NCI-H1694 (cell line): ENCODE data around the gene METTL26.

Source experiments
- DNase-seq: peaks from one replicate; lab custom pipeline; 2025; lab: John Stamatoyannopoulos, UW

Gene METTL26

DNA sequence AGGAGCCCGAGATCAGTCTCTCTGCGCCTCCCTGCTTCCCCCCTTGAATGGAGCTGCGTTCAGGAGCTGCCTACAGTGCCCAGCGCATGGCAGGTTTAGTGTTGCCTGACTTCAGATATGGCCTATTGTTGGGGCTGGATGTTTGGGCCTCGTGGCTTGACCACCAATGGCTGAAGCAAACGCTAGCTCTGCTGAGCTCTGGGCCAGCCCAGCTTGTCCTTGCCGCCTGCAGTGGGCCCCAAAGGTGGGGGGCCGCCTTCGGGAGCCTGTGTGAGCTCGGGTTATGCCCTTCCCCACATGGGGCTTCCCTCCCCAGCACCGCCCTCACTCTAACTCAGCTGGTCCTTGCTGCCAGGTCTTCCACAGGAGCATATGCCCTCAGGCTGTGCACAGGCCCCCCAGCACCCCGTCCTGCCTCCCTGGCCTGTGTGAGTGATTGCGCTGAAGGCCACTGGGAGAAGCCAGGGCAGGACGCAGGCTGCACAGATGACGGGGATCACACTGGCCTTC, 2.0 kb upstream of the METTL26 start:
- no peak for DNase-seq

DNA sequence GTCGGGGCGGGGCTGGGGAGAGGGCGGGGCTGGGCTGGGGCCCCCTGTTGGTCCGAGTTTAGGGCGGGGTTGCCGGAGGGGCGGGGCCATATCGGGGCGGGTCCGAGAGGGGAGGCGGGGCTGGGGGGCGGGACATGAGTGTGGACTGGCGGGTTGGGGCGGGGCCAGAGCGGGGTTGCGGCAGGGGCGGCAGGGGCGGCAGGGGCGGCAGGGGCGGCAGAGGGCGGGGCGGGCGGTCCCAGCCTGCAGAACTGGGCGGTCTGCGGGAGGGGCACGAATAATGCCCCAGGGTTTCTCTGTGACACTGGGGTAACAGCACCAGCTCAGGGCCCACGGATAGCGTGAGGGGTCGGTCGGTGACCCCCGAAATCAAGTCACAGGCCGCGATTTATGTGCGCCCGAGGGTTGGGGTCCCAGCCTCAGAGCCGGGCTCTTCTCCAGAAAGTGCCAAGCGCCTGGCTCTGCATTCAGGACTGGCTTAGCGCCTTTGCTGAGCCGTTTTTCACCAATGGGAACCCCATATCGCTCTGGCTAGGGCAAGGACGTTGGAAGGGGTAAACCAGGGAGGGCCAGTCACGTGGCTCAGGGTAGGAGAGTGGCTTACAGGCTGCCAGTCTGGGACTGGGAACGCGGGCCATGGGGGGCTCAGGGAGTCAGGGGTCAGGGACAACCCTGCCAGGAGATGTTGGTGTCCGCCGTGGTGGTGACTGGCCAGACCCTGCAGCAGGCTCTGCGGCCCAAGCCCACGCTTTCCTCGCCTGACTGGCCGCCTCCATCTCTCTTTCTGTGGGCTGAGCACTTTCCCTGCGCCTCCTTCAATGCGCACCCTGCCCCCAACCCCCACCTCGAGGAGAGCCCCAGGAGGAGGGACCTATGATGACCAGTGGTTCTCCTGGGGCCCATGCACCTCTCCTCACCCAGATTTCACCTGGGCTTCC, 1.2 kb upstream of the METTL26 start:
- DNase-seq, result no peak

DNA sequence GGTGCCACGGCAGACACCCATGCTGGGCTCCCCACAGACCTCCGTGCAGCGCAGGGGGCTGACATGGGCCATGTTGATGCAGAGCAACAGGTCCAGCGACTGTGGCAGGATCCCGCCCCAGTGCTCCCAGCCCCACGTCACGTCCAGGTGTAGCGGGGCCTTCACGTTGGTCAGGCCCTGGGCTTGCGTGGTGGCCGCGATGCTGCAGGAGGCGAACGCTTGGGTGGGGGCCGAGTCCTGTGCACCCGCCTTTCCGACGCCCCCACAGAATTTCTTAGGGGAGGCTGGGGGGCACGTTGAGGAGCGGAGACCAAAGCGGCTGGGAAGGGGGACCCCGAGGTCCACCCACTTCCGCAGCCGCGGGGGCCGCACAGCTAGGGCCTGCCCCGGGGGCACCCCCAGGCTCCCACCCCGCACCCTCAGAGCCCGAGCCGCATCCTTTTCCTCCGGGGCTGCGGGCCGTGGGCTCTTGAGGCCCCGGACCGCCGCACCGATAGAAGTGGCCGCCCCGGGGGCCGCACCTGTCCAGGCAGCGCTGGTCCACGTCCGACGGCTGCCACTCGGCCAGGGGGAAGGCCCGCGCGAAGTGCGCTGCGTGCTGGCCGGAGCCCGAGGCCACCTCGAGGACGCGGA, 416 bp downstream of the METTL26 start:
- DNase-seq, result no peak

DNA sequence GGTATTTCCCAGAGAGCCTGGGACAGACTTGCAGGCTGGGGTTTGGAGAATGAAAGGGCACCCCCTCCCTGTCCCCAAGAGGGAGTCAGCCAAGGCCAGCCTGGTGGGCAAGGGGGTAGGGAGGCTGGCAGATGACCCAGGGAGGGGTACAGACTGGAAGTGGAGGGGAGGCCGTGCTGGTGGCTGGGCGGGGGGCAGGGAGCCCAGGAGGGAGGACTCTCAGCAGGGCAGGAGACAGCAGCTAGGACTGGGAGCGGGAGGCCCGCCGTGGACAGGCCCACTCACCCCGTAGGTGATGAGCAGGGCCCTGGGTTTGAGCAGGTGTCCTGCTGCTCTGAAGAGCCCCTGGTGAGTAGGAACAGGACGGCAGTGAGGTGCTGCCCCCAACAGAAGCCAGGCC, 1.1 kb downstream of the METTL26 start:
- DNase-seq, result no peak

DNA sequence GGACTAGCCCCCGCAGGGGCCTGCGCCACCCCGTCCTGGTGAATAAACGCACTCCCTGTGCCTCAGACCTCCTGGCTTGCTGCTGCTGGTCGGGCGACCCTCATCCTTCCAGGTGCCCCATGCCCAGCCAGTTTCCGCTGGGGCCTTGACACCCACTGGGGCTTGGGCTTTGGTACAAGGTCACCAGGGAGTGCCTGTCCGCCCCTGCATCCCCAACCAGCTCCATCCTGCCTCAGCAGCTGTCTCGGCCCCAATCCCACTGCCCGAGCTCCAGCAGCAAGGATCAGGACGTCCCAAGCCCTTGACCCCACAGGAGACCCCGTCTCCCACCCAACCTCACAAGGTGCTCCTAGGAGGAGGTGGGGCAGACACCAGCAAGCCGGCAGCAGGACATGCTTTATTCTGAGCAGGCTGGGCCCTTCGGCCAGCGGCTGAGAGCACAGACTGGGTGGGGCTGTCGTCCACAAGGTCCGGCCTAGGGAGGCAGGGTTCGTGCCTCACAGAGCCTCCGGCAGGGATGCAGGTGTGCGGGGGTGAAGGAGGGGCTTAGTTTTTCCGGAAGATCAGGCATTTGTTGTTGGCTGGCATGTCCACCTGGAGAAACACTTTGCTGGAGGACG, 1.9 kb downstream of the METTL26 start:
- DNase-seq, result no peak

DNA sequence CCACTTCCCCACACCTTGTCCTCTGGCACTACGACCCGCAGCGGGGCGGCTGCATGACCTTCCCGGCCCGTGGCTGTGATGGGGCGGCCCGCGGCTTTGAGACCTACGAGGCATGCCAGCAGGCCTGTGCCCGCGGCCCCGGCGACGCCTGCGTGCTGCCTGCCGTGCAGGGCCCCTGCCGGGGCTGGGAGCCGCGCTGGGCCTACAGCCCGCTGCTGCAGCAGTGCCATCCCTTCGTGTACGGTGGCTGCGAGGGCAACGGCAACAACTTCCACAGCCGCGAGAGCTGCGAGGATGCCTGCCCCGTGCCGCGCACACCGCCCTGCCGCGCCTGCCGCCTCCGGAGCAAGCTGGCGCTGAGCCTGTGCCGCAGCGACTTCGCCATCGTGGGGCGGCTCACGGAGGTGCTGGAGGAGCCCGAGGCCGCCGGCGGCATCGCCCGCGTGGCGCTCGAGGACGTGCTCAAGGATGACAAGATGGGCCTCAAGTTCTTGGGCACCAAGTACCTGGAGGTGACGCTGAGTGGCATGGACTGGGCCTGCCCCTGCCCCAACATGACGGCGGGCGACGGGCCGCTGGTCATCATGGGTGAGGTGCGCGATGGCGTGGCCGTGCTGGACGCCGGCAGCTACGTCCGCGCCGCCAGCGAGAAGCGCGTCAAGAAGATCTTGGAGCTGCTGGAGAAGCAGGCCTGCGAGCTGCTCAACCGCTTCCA, 2.6 kb downstream of the METTL26 start:
- DNase-seq, result no peak

DNA sequence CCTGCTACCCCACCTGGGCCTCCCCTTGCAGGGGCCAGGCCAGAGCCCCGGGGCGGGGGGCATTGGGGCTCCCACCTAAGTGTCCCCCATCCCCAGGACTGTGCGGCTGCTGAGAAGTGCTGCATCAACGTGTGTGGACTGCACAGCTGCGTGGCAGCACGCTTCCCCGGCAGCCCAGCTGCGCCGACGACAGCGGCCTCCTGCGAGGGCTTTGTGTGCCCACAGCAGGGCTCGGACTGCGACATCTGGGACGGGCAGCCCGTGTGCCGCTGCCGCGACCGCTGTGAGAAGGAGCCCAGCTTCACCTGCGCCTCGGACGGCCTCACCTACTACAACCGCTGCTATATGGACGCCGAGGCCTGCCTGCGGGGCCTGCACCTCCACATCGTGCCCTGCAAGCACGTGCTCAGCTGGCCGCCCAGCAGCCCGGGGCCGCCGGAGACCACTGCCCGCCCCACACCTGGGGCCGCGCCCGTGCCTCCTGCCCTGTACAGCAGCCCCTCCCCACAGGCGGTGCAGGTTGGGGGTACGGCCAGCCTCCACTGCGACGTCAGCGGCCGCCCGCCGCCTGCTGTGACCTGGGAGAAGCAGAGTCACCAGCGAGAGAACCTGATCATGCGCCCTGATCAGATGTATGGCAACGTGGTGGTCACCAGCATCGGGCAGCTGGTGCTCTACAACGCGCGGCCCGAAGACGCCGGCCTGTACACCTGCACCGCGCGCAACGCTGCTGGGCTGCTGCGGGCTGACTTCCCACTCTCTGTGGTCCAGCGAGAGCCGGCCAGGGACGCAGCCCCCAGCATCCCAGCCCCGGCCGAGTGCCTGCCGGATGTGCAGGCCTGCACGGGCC, 3.4 kb downstream of the METTL26 start:
- DNase-seq, result no peak

DNA sequence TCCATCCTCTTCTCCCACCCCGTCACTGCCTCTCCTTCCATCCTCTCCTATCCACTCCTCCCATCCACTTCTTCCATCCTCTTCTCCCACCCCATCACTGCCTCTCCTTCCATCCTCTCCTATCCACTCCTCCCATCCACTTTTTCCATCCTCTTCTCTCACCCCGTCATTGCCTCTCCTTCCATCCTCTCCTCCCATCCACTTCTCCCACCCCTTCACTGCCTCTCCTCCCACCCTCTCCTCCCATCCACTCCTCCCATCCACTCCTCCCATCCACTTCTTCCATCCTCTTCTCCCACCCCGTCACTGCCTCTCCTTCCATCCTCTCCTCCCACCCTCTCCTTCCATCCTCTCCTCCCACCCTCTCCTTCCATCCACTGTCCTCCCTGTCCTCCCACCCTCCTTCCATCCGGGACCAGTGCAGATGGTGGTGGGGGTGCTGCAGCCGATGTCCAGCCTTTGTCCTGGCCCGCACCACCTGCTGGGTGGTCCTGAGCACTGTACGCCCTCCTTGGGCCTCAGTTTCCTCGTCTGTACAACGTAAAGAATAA, 4.2 kb downstream of the METTL26 start:
- no peak for DNase-seq

DNA sequence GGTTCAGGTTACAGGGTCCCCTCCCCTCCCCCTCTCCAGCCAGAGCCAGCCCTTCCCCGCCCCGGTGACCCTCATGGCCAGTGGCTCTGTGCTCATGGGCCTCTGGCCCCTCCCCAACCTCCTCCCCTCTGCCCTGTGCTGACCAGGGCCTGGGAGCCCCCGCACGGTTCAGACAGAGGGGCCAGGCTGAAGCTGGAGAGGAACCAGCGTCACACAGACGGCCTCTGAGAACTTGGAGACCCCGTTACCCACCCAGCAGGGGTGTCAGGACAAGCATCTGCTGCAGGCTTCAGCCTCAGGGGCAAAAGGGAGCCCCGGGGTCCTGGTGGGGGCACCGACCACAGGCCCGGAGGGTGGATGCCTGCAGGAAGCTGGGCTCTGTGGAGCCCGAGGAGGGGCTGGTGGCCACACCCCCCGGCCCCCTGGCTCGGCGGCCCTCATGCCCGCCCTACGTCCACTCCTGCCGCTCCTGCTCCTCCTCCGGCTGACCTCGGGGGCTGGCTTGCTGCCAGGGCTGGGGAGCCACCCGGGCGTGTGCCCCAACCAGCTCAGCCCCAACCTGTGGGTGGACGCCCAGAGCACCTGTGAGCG, 5.2 kb downstream of the METTL26 start, which contains the start of gene WFIKKN1:
Gene WFIKKN1, plus strand, starts transcription at position 171 of the 591 bp plus-strand sequence. Its CDS starts 269 bp downstream, at position 440.
- no peak for DNase-seq

DNA sequence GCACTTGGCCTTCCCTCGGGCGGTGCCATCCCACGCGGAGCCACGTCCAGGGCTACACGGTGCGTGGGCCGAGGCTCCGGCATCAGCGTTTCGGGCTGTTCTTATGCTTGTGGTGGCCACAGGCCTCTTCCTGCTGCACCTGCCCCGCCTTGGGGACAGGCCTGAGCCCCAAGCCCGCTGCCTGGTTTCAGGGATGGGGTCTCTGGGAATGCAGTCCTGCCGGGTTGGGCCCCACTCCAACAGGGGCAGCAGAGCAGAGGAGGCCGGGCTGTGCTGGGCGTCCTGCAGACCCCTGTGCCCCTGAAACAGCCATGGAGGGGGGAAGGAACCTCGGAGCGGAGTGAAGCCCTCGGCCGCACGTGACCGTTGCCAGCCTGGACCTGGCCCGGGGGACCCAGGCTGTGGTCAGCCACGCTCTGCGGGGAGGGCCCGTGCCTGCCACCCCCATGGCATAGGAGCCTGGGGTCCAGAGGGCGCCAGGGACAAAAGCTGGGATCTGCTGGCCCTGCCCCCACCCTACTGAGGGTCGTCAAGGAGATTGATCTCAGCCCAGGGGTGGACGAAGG, 5.8 kb downstream of the METTL26 start:
- DNase-seq, result no peak

DNA sequence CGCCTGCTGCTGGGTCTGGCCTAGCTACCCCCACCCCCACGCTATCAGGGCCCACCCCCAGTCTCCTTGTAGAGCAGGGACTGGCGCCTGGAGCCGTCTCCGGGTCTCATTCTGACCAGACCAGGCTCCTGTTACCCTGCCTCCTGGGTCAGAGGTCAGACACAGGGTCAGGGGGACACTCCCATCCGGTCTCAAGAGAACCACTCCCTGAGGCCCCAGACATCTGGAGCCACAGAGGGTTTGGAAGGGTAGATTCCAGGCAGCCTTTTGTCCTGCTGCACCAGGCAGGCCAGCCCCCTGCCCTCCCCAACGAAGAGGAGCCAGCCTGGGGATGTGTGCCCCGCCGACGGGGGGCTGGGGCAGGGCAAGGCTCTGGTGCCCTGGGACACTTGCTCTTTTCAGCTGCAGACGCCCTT, 6.3 kb downstream of the METTL26 start:
- no peak for DNase-seq

DNA sequence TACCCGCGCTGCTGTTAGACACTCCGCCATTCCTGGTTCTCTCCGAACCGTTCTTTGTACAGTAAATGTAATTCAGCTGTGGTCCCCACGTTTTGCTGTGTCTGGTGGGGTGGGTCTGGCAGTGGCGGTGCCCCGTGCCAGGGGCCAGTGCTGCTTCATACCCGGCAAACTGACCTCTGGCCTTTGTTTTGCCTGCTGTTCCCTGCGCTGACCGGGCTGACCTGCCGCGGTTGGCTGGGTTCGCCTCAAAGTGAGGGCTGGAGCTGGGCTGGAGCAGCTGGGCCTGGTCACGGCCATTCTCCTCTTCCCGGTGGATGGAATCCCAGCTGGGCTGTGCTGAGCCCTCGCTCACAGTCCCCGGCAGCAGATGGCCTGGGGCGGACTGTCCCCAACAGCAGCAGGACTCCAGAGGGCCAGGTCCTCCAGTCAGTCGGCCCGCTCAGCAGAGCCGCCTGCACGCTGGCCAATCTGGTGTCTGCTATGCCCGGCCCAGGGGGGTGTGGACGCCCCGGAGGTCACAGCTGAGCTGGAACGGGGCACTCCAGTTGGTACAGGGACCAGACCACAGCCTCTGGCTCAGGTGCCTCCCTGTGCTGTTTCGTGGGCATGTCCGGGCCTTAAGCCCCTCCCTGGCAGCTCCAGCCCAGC, 6.8 kb downstream of the METTL26 start:
- no peak for DNase-seq

DNA sequence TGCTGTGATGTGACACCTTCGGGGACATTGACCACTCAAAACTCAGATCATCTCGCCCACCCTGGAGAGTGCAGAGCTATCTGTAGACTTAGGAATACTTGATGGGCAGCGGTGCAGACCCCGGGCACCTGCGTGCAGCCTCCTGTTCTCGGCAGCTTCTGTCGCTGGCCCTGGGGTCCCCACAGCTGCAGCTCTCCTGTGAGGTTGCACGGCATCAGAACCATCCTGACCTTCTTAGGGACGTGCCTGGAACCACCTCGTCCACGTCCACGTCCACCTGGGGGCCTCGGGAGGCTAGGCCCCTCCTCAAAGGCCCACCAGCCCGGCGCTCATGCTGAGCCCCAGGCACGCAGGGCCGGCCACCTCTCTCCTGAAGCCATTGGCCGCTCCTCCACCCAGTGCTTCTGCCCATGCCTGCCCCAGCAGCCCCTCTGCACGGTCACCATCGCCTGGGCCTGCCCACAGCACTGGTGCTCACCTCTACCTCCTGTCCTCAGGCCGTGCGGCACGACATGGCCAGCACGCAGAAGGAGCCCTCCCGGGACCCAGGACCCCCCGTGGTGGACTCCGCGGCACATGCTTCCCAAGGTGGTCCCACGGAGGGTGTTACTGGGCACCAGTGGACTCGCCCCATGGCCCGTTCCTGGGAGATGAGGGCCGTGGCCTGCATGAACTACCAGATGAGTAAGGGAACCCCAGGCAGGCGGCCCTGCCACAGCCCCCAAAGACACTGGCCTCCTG, 7.6 kb downstream of the METTL26 start:
- DNase-seq, result no peak

DNA sequence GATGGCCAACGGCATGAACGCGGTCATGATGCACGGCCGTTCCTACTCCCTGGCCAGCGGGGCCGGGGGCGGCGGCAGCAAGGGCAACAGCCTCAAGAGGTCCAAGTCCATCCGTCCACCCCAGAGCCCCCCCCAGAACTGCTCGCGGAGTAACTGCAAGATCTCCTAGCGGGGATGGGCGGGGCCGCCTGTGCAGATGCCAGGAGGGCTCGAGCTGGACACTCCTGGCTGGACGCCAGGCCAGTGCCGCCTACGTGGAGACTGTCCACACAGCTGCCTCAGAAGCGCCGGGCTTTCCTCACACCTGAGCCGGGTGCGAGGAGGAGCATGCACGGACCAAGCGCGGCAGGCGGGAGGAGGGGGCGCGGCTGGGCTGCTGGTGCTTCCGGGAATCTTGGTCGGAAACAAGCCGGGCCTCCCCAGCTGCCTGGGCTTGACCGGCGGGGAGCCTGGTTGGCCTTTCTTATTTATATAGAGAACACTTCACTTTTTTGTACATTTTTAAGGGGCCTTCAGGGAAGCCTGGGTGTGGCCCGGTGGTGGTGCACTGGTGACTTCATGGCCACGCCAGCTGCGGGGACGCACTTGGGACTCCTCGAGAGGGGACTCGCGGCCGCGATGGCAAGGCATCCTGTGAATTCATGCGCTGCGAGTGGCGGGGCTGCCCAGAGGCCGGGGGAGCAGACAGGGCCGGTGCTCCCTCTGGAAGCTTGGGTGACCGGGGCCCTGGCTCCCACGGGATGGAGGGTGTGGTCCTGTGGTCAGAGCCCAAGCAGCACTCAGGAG, 8.5 kb downstream of the METTL26 start:
- no peak for DNase-seq

DNA sequence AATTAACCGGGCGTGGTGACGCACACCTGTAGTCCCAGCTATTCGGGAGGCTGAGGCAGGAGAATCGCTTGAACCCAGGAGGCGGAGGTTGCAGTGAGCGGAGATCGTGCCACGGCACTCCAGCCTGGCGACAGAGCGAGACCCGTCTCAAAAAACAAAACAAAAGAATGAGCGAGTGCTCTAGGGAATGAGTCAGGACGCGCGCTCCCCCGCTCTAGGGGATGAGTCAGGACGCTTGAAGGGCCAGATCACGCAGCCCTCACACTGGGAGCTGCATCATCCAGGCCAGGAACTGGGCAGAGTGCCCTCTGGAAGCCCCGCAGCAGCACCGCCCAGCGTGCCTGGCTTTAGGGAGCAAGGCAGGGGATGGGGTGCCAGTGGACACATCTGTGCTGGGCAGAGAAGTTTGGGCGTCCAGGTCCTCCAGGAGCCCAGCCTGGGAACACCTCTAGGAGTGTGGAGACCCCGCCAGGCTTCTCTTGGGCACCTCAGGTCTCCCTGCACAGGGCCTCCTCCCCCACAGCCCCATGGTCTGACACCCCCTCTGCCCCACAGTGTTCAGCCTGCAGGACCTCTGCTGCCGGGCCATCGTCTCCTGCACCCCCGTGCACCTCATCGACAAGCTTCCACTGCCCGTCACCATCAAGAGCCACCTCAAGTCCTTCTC, 9.2 kb downstream of the METTL26 start:
- DNase-seq, result no peak

DNA sequence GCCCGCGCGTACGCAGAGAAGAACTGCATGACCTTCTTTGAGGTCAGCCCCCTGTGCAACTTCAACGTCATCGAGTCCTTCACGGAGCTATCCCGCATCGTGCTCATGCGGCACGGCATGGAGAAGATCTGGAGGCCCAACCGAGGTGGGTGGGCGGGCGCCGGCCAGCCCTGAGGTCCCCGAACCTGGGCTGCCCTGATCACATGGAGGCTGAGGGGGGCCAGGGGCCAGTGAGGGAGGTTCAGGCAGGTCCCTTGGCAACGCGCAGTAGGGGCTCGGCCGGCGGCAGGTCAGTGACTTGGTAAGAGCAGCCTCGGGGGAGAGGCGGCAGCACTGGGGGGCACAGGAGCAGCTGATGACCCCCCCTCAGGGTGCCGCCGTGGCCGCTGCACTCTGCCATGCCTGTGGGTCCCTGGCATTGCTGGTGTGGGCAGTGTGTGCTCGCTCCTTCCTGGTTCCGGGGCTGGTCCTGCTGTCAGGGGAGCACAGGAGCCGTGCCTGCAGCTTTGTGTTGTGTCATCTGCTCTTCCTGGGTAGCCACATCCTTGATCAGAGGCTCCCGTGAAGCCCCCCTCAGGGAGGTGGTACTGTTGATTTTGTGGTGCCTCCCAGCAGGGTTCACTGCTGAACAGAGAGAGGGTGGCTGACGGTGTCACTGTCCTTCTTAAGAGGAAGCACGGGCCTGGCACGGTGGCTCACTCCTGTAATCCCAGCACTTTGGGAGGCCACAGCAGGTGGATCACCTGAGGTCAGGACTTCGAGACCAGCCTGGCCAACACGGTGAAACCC, 9.9 kb downstream of the METTL26 start:
- DNase-seq, result no peak
